H7 (cell line): ENCODE measurements around the gene HSPA12B. TPM values are rescaled to one million over a fixed set of nuclear protein-coding genes. Genes with fewer than 3 reads are reported as not detected.

ENCODE experiments used
- DNase-seq: peaks from one replicate; pipeline ENCODE4 v3.0.0; 2012
- H3K27me3 ChIP-seq: 2 replicates; pipeline ENCODE4 v1.6.0; 2011; ENCODE audit warnings: mild to moderate bottlenecking, low read length; ENCODE audit not compliant: control insufficient read depth, insufficient read depth
- H3K36me3 ChIP-seq: replicated peaks from 2 replicates; pipeline ENCODE4 v1.5.1; 2011; ENCODE audit warnings: low read length; ENCODE audit not compliant: control insufficient read depth, insufficient read depth
- H3K4me3 ChIP-seq: 2 replicates; pipeline ENCODE4 v1.5.1; 2011; ENCODE audit warnings: low read depth, mild to moderate bottlenecking, control low read depth, low read length, moderate library complexity; ENCODE audit not compliant: insufficient read depth
- total RNA-seq: library from RNA; depleted of rRNA; stranded (reverse); fragments of >200 nt; shearing (Covaris generic); gene quantifications from 2 replicates; pipeline ENCODE4 v1.2.3, GENCODE V29; 2014; rRNA removed

The HSPA12B gene
- total RNA-seq, result 0.97 and 2.4 TPM in 2 replicates

GRCh38 chr20:3732327-3733118, at the start of gene HSPA12B:
Gene HSPA12B (plus strand): TSS chr20:3732685. CDS start chr20:3738675, 5,990 bp downstream.
- H3K36me3 ChIP-seq, result no peaks in the 10 kb centered on the region
- DNase-seq, result peak; percentile 98
- peak within 1 kb of the TSS; percentile 41 for H3K4me3 ChIP-seq
- H3K27me3 ChIP-seq, result peaks cover 30% of the 10 kb centered on the region

GRCh38 chr20:3685341-3685740, 47.1 kb upstream of the HSPA12B start:
- H3K27me3 ChIP-seq, result peaks cover 13% of the 10 kb centered on the region
- no peak overlapping the region for H3K4me3 ChIP-seq
- no peaks in the 10 kb centered on the region for H3K36me3 ChIP-seq
- no peak for DNase-seq

- H3K4me3 ChIP-seq, result no peak overlapping the region
- no peaks in the 10 kb centered on the region for H3K36me3 ChIP-seq
- no peak for DNase-seq
- peaks cover 12% of the 10 kb centered on the region for H3K27me3 ChIP-seq
Observed at GRCh38 chr20:3686421-3686820, 46.1 kb upstream of the HSPA12B start.

- no peaks in the 10 kb centered on the region for H3K36me3 ChIP-seq
- no peak for DNase-seq
Observed at GRCh38 chr20:3686867-3687321, 45.6 kb upstream of the HSPA12B start.

GRCh38 chr20:3687655-3688054, 44.8 kb upstream of the HSPA12B start:
- H3K36me3 ChIP-seq, result no peaks in the 10 kb centered on the region
- no peak overlapping the region for H3K4me3 ChIP-seq
- DNase-seq, result peak; percentile 80
- peaks cover 1% of the 10 kb centered on the region; the same call in 1 of the 2 replicates for H3K27me3 ChIP-seq

More at GRCh38 chr20:3686867-3687321, 45.6 kb upstream of the HSPA12B start:
- Histone ChIP-seq H3K27me3 (peaks cover 7% of the 10 kb centered on the region), H3K4me3 (no peak overlapping the region)

GRCh38 chr20:3689978-3690377, 42.5 kb upstream of the HSPA12B start:
- Histone ChIP-seq H3K27me3 (peaks cover 1% of the 10 kb centered on the region; the same call in 1 of the 2 replicates), H3K36me3 (no peaks in the 10 kb centered on the region), H3K4me3 (no peak overlapping the region)
- DNase-seq, result no peak

GRCh38 chr20:3690413-3690812, 42.1 kb upstream of the HSPA12B start:
- Histone ChIP-seq H3K36me3 (no peaks in the 10 kb centered on the region), H3K4me3 (no peak overlapping the region), H3K27me3 (no peaks in the 10 kb centered on the region; the same call in 1 of the 2 replicates)
- DNase-seq, result no peak

GRCh38 chr20:3691306-3691705, 41.2 kb upstream of the HSPA12B start:
- H3K36me3 ChIP-seq, result no peaks in the 10 kb centered on the region
- DNase-seq, result no peak
- no peak overlapping the region for H3K4me3 ChIP-seq
- H3K27me3 ChIP-seq, result no peaks in the 10 kb centered on the region

GRCh38 chr20:3691897-3692296, 40.6 kb upstream of the HSPA12B start:
- Histone ChIP-seq H3K36me3 (no peaks in the 10 kb centered on the region), H3K27me3 (no peaks in the 10 kb centered on the region), H3K4me3 (no peak overlapping the region)
- no peak for DNase-seq

GRCh38 chr20:3692706-3693294, 39.7 kb upstream of the HSPA12B start:
- H3K36me3 ChIP-seq, result no peaks in the 10 kb centered on the region
- H3K4me3 ChIP-seq, result no peak overlapping the region
- H3K27me3 ChIP-seq, result no peaks in the 10 kb centered on the region
- peak; percentile 53 for DNase-seq

- Histone ChIP-seq H3K27me3 (no peaks in the 10 kb centered on the region), H3K36me3 (no peaks in the 10 kb centered on the region), H3K4me3 (no peak overlapping the region)
- no peak for DNase-seq
Observed at GRCh38 chr20:3693376-3693775, 39.1 kb upstream of the HSPA12B start.

GRCh38 chr20:3694864-3695263, 37.6 kb upstream of the HSPA12B start:
- no peak for DNase-seq
- H3K27me3 ChIP-seq, result no peaks in the 10 kb centered on the region
- no peaks in the 10 kb centered on the region for H3K36me3 ChIP-seq
- no peak overlapping the region for H3K4me3 ChIP-seq

- DNase-seq, result peak; percentile 75
- no peaks in the 10 kb centered on the region for H3K27me3 ChIP-seq
- no peak overlapping the region for H3K4me3 ChIP-seq
- no peaks in the 10 kb centered on the region for H3K36me3 ChIP-seq
Observed at GRCh38 chr20:3696200-3696599, 36.3 kb upstream of the HSPA12B start.

GRCh38 chr20:3696745-3697587, 35.5 kb upstream of the HSPA12B start:
- peak; percentile 51 for DNase-seq
- Histone ChIP-seq H3K27me3 (no peaks in the 10 kb centered on the region), H3K4me3 (no peak overlapping the region), H3K36me3 (no peaks in the 10 kb centered on the region)
